K562 (cell line): ENCODE measurements around the gene ATP9B. TPM values are rescaled to one million over a fixed set of nuclear protein-coding genes. Genes with fewer than 3 reads are reported as not detected.

ENCODE experiments used
- ATAC-seq: fragments of 200-7000 bp; cut with Tn5 transposase; 3 replicates; pipeline ENCODE4 v1.9.1; 2020; ENCODE audit warnings: moderate library complexity
- BruUV-seq: library from RNA; stranded (reverse); fragments of 400-500 nt; replicated peaks from 2 replicates; lab custom pipeline; 2021; lab: Mats Ljungman, UMichigan
- CTCF ChIA-PET: fragments of 300-600 bp; formaldehyde crosslinking; extraction: SDS; loops from one replicate; lab custom pipeline; 2021; ENCODE audit warnings: low intra/inter-chr PET ratio; lab: Yijun Ruan, JAX
- POLR2A ChIA-PET: fragments of 300-600, 350-650 bp; sonication (Branson Sonifier 250); formaldehyde crosslinking; extraction: SDS; loops from one replicate; lab custom pipeline; 2021; ENCODE audit warnings: antibody characterized with exemption, inconsistent platforms; lab: Yijun Ruan, JAX
- DNase-seq, 4 experiments: peaks; one replicate each; pipeline versions ENCODE4 v3.0.0 to v3.0.0-alpha.2; 2011 to 2018; ENCODE audit warnings: low spot score in 3 of 4, mixed read lengths in 3 of 4; ENCODE audit errors: extremely low read depth in 1 of 4
- FAIRE-seq: peaks from 2 replicates; lab custom pipeline; 2011; peaks lifted over from hg19 to GRCh38; lab: Jason Lieb, UNC
- H2AFZ ChIP-seq: 2 replicates; pipeline ENCODE4 v1.6.0; 2011; ENCODE audit warnings: low read depth, low read length, control low read depth, inconsistent platforms
- H3K27ac ChIP-seq: fragments of 200-600 bp; 3 replicates; pipeline ENCODE4 v1.8.0; 2011; ENCODE audit warnings: low read depth, mild to moderate bottlenecking, control low read depth, inconsistent platforms, low read length, moderate library complexity, mixed read lengths; ENCODE audit errors: extremely low read depth
- H3K27me3 ChIP-seq, 2 experiments: fragments of 300-600 bp in 1 of 2; 2 replicates in 1 of 2; 3 replicates in 1 of 2; pipeline versions ENCODE4 v1.6.0 to v1.8.0; 2011; ENCODE audit warnings: inconsistent platforms in 2 of 2, low read length in 2 of 2, mild to moderate bottlenecking in 1 of 2, mixed read lengths in 1 of 2, moderate library complexity in 1 of 2; ENCODE audit not compliant: control insufficient read depth in 2 of 2, insufficient read depth in 2 of 2
- H3K36me3 ChIP-seq: fragments of 300-600 bp; 3 replicates; pipeline ENCODE4 v1.8.0; 2011; ENCODE audit warnings: mild to moderate bottlenecking, low read length, inconsistent platforms; ENCODE audit not compliant: control insufficient read depth, insufficient read depth
- H3K4me1 ChIP-seq, 2 experiments: fragments of 200-600 bp in 1 of 2; replicated peaks in 1 of 2; 2 replicates in 1 of 2; 3 replicates in 1 of 2; pipeline versions ENCODE4 v1.5.1 to v1.8.0; 2011; ENCODE audit warnings: inconsistent platforms in 2 of 2, low read length in 2 of 2, mild to moderate bottlenecking in 1 of 2, mixed read lengths in 1 of 2, moderate library complexity in 1 of 2; ENCODE audit not compliant: control insufficient read depth in 2 of 2, insufficient read depth in 2 of 2
- H3K4me2 ChIP-seq: 2 replicates; pipeline ENCODE4 v1.6.1; 2011; ENCODE audit warnings: low read length, control low read depth, inconsistent platforms, mixed read lengths; ENCODE audit not compliant: insufficient read depth
- H3K4me3 ChIP-seq: fragments of 200-600 bp; sonication (generic), shearing (Covaris generic); 2 replicates; pipeline ENCODE4 v1.5.1; 2016; ENCODE audit warnings: control low read depth, inconsistent platforms
- H3K79me2 ChIP-seq: fragments of 200-600 bp; 3 replicates; pipeline ENCODE4 v1.8.0; 2011; ENCODE audit warnings: low read length, inconsistent platforms; ENCODE audit not compliant: control insufficient read depth, insufficient read depth
- H3K9ac ChIP-seq, 2 experiments: 2 replicates each; pipeline versions ENCODE4 v1.6.0 to v1.6.1; 2011; ENCODE audit warnings: low read depth in 2 of 2, low read length in 2 of 2, control low read depth in 1 of 2, inconsistent platforms in 1 of 2, mild to moderate bottlenecking in 1 of 2, mixed read lengths in 1 of 2; ENCODE audit not compliant: insufficient read depth in 1 of 2
- H3K9me1 ChIP-seq: one replicate; pipeline ENCODE4 v1.6.0; 2011; ENCODE audit warnings: inconsistent platforms, mild to moderate bottlenecking, low read length, moderate library complexity; ENCODE audit not compliant: control insufficient read depth, insufficient read depth
- H3K9me3 ChIP-seq: replicated peaks from 2 replicates; pipeline ENCODE4 v1.5.1; 2011; ENCODE audit warnings: low read depth, low read length, inconsistent platforms; ENCODE audit not compliant: control insufficient read depth, insufficient read depth
- H4K20me1 ChIP-seq: replicated peaks from 2 replicates; pipeline ENCODE4 v1.6.1; 2011; ENCODE audit warnings: low read length, inconsistent platforms, mixed read lengths; ENCODE audit not compliant: control insufficient read depth, insufficient read depth
- NR2C2 ChIP-seq, 2 experiments: fragments of 200-800 bp in 1 of 2; sonication (Bioruptor generic) in 1 of 2; sonication (generic) in 1 of 2; formaldehyde crosslinking in 1 of 2; IDR thresholded peaks; 2 replicates each; pipeline versions ENCODE4 v1.6.1 to v1.8.0; 2016 to 2022; ENCODE audit warnings: mild to moderate bottlenecking in 1 of 2, missing compliant biosample characterization in 1 of 2, missing genetic modification characterization in 1 of 2, missing genetic modification reagents in 1 of 2
- PRPF4 ChIP-seq: fragments of 200-400 bp; formaldehyde crosslinking; IDR thresholded peaks from one replicate; pipeline ENCODE4 v1.6.1; 2017; ENCODE audit warnings: low read length, low read depth, mild to moderate bottlenecking; ENCODE audit not compliant: insufficient read depth, poor library complexity, severe bottlenecking
- ZNF551 ChIP-seq: fragments of 250-450 bp; sonication (Bioruptor Pico); IDR thresholded peaks from 2 replicates; pipeline ENCODE4 v1.5.0; 2021; ENCODE audit warnings: mild to moderate bottlenecking, moderate library complexity
- WGBS: fragments of 100-300 bp; shearing (Covaris generic); methylation state at CpG from one replicate; pipeline ENCODE4 v1.1.6; 2016; ENCODE audit warnings: low coverage, mixed read lengths; ENCODE audit not compliant: insufficient coverage; ENCODE audit errors: missing lambda C conversion rate; 5-methylcytosine and 5-hydroxymethylcytosine counted together
- in situ Hi-C: fragments of 300-500 bp; cut with MboI; formaldehyde crosslinking; loops from 4 replicates; pipeline ENCODE4 v1.15.0; 2018; ENCODE audit warnings: inconsistent platforms, mixed read lengths
- intact Hi-C: fragments of 100-400 bp; cut with micrococcal nuclease; formaldehyde crosslinking; loops from 2 replicates; pipeline ENCODE4 v1.14.2; 2022
- polyA plus RNA-seq, 8 experiments: library from polyadenylated mRNA; depleted of rRNA in 4 of 8; stranded (reverse) in 5 of 8; unstranded in 3 of 8; fragments of >200 nt; fragmentation: Nextera tagmentation in 2 of 8; fragmentation: Illumina TruSeq in 1 of 8; extraction: Ambion mirVana in 2 of 8; extraction: Trizol in 1 of 8; gene quantifications; 2 replicates each; pipeline versions ENCODE4 v1.2.1 to v1.2.3, GENCODE V29; 2011 to 2014; ENCODE audit warnings: inconsistent platforms in 1 of 8, missing spikeins in 1 of 8
- total RNA-seq, 7 experiments: library from RNA; depleted of rRNA in 6 of 7; stranded (reverse); fragments of >200 nt in 6 of 7; fragmentation: Illumina TruSeq in 2 of 7; extraction: Trizol in 2 of 7; gene quantifications; 2 replicates each; pipeline versions ENCODE4 v1.2.1 to v1.2.3, GENCODE V29; 2011 to 2021; ENCODE audit warnings: low replicate concordance in 1 of 7
- TF ChIP-seq, protein P1 (sequence below): fragments of 250-450 bp; sonication (Bioruptor Pico); IDR thresholded peaks from 2 replicates; pipeline ENCODE4 v1.8.0; 2022; ENCODE audit warnings: inconsistent platforms, mild to moderate bottlenecking, moderate library complexity, borderline replicate concordance

Gene ATP9B
- total and polyA plus RNA-seq, 9 of the 15 experiments (the other 6 are each of a cell fraction or from before 2014, with no cell fraction given), result 0.66 to 13.2 (median 7.9) TPM

DNA sequence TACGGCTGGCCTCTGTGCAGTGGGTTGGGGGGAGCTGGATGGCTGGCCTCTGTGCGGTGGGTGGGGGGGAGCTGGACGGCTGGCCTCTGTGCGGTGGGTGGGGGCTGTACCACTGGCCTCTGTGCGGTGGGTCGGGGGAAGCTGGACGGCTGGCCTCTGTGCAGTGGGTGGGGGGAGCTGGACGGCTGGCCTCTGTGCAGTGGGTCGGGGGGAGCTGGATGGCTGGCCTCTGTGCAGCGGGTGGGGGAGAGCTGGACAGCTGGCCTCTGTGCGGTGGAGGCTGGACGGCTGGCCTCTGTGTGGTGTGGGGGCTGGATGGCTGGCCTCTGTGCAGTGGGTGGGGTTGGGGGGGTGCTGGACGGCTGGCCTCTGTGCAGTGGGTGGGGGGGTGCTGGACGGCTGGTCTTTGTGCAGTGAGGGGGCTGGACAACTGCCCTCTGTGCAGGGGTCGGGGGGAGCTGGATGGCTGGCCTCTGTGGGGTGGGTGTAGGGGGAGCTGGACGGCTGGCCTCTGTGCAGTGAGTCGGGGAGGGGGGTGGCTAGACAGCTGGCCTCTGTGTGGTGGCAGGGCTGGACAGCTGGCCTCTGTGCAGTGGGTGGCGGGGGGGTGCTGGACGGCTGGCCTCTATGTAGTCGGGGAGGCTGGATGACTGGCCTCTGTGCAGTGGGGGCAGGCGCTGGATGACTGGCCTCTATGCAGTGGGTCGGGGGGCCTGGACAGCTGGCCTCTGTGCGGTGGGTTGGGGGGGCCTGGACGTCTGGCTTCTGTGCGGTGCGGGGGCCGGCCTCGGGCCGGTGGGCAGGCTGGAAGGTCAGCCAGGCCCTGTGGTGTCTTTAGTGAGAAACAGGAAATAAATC is 358.4 kb downstream of the ATP9B start:
- BruUV-seq, result no TSS peak
- ATAC-seq (no peak), DNase-seq (no peak), FAIRE-seq (no peak)
- H3K27ac ChIP-seq, result no peak overlapping the region
- H4K20me1 ChIP-seq, result no peaks in the 10 kb centered on the region
- 100% methylated on average over 2 of the region's 29 CpGs for WGBS
- H3K79me2 ChIP-seq, result peaks cover 6% of the 10 kb centered on the region; the same call in 2 of the 3 replicates
- H3K9me1 ChIP-seq, result no peaks in the 10 kb centered on the region
- H3K4me2 ChIP-seq, result no peak overlapping the region
- peaks cover 7 to 43% of the 10 kb centered on the region in 2 experiments; a peak in 4 of 5 replicates for H3K4me1 ChIP-seq
- no peak overlapping the region for H2AFZ ChIP-seq
- no peaks in the 10 kb centered on the region for H3K27me3 ChIP-seq
- intact Hi-C loops, result no loop called here
- TF ChIP-seq, protein P1, sequence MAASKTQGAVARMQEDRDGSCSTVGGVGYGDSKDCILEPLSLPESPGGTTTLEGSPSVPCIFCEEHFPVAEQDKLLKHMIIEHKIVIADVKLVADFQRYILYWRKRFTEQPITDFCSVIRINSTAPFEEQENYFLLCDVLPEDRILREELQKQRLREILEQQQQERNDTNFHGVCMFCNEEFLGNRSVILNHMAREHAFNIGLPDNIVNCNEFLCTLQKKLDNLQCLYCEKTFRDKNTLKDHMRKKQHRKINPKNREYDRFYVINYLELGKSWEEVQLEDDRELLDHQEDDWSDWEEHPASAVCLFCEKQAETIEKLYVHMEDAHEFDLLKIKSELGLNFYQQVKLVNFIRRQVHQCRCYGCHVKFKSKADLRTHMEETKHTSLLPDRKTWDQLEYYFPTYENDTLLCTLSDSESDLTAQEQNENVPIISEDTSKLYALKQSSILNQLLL (CRISPR knock-in tag), result no peak
- TF ChIP-seq PRPF4, result no peak
- TF ChIP-seq NR2C2 (CRISPR knock-in tag; IDR thresholded peaks at IDR 0.05), result no peak
- TF ChIP-seq NR2C2 (tag; IDR thresholded peaks at IDR 0.05), result no peak
- no peak for TF ChIP-seq ZNF551 (CRISPR knock-in tag)
- ChIA-PET CTCF (no interaction called here), POLR2A (no interaction called here)
- in situ Hi-C loops, result no loop called here
- H3K9me3 ChIP-seq, result no peaks in the 10 kb centered on the region
- H3K9ac ChIP-seq, result no peak overlapping the region
- no peaks in the 10 kb centered on the region for H3K36me3 ChIP-seq
- no peak overlapping the region for H3K4me3 ChIP-seq

Other genes starting within 250 kb of the ATP9B start
- gene SALL3, start 89.6 kb upstream of the ATP9B start, total RNA-seq (2014; rRNA removed), result not detected in 2 replicates
- not detected in 2 replicates for gene SALL3, start 89.6 kb upstream of the ATP9B start, total RNA-seq (2014; rRNA removed; fragmentation: Illumina TruSeq; extraction: Trizol)
- not detected in 2 replicates for gene SALL3, start 89.6 kb upstream of the ATP9B start, total RNA-seq (2015; rRNA removed; fragmentation: Illumina TruSeq; extraction: Trizol)
- gene SALL3, start 89.6 kb upstream of the ATP9B start, total RNA-seq (2021), result 0.18 TPM in 1 of 2 replicates, not detected in the other
- gene SALL3, start 89.6 kb upstream of the ATP9B start, polyA plus RNA-seq (2011; rRNA removed), result not detected in 2 replicates
- not detected in 2 replicates for gene SALL3, start 89.6 kb upstream of the ATP9B start, polyA plus RNA-seq (2014; fragmentation: Illumina TruSeq; extraction: Trizol)
- gene SALL3, start 89.6 kb upstream of the ATP9B start, polyA plus RNA-seq (2014; fragmentation: Nextera tagmentation; extraction: Ambion mirVana), result not detected
- not detected in 2 replicates for gene SALL3, start 89.6 kb upstream of the ATP9B start, polyA plus RNA-seq (2014; rRNA removed)